ENCODE data around the gene TNFRSF19.

- no peak for TF ChIP-seq CTCF (IDR thresholded peaks at IDR 0.05)
- TF ChIP-seq POLR2A (IDR thresholded peaks at IDR 0.05) = no peak
These were observed 146.2 kb downstream of the TNFRSF19 start for GRCh38 chr13:23716401-23716800.

Data from thyroid gland (tissue), 4 donors.